CD4-positive, alpha-beta T cell treated with Interleukin-6 for 4 hours (primary cell): ENCODE data around the gene MRPL22.
"Not testable (repeated sequence)": the region's sequence is repeated elsewhere in the genome, so short reads cannot be mapped to it uniquely, and the experiment has no call there.

Experiments
- DNase-seq: peaks from one replicate; pipeline ENCODE4 v3.0.0-alpha.2; 2020; ENCODE audit warnings: mixed read lengths

The MRPL22 gene

GRCh38 chr5:154940772-154941620 is at the start of gene MRPL22:
Gene MRPL22 (plus strand): TSS chr5:154941073. CDS start chr5:154941111, 38 bp downstream.
- peak; percentile 95 for DNase-seq

- DNase-seq: no peak
Observed at GRCh38 chr5:154892369-154892771, 48.5 kb upstream of the MRPL22 start.

GRCh38 chr5:154893381-154893780 is 47.5 kb upstream of the MRPL22 start:
- no peak for DNase-seq

- DNase-seq: no peak
Observed at GRCh38 chr5:154895606-154896561, 45.0 kb upstream of the MRPL22 start.

GRCh38 chr5:154896562-154897165 is 44.2 kb upstream of the MRPL22 start:
- DNase-seq: no peak

- DNase-seq: no peak
Observed at GRCh38 chr5:154898210-154898609, 42.7 kb upstream of the MRPL22 start.

GRCh38 chr5:154899151-154899816 is 41.6 kb upstream of the MRPL22 start:
- DNase-seq: no peak

GRCh38 chr5:154900066-154900465 is 40.8 kb upstream of the MRPL22 start:
- no peak for DNase-seq

- no peak for DNase-seq
Observed at GRCh38 chr5:154901276-154901675, 39.6 kb upstream of the MRPL22 start.

- no peak for DNase-seq
Observed at GRCh38 chr5:154901913-154902312, 39.0 kb upstream of the MRPL22 start.

GRCh38 chr5:154905601-154906000 is 35.3 kb upstream of the MRPL22 start:
- not testable (repeated sequence) for DNase-seq

GRCh38 chr5:154916874-154917273 is 24.0 kb upstream of the MRPL22 start:
- no peak for DNase-seq

GRCh38 chr5:154917757-154918156 is 23.1 kb upstream of the MRPL22 start:
- no peak for DNase-seq

GRCh38 chr5:154923441-154924430 is 17.1 kb upstream of the MRPL22 start:
- no peak for DNase-seq

GRCh38 chr5:154933537-154933936 is 7.3 kb upstream of the MRPL22 start:
- DNase-seq: no peak

- DNase-seq: no peak
Observed at GRCh38 chr5:154934881-154935280, 6.0 kb upstream of the MRPL22 start.

GRCh38 chr5:154937186-154937717 is 3.6 kb upstream of the MRPL22 start:
- no peak for DNase-seq

- peak; percentile 87 for DNase-seq
Observed at GRCh38 chr5:154937718-154938466, 3.0 kb upstream of the MRPL22 start, which contains the start of gene GEMIN5. Gene GEMIN5 (minus strand): TSS chr5:154938211. CDS start chr5:154938133, 78 bp downstream.

- not testable (repeated sequence) for DNase-seq
Observed at GRCh38 chr5:154939387-154939786, 1.5 kb upstream of the MRPL22 start.

- no peak for DNase-seq
Observed at GRCh38 chr5:154940375-154940771, 500 bp upstream of the MRPL22 start.
